Measurements from ENCODE around the gene DOK3. TPM values are rescaled to one million over a fixed set of nuclear protein-coding genes. Genes with fewer than 3 reads are reported as not detected.

DOK3 gene
- total and polyA plus RNA-seq, 10 of the 15 experiments (the other 5 are each of a cell fraction or from before 2014, with no cell fraction given), result 6.6 to 107 (median 52.1) TPM

- intact Hi-C loops (cut with micrococcal nuclease; ENCODE audit: unreplicated experiment), result no loop called here
- RAD21 ChIA-PET (ENCODE audit: unreplicated experiment), result interaction anchor here (0.6 to 1.9 kb wide), 3 partner anchors 14 to 26 kb away, joined by 3 to 4 read pairs (median 3); no protein-coding TSS in a partner anchor
- 59% methylated on average over 10 of the region's 11 CpGs for WGBS (ENCODE audit: insufficient coverage, insufficient replicate concordance, low lambda C conversion rate, missing lambda C conversion rate)
- H4K20me1 ChIP-seq (ENCODE audit: control insufficient read depth, insufficient read depth), result no peaks in the 10 kb centered on the region
- CTCF ChIA-PET, result interaction anchor here (0.8 to 2.1 kb wide), 4 partner anchors 19 to 73 kb away, joined by 3 to 8 read pairs (median 4); no protein-coding TSS in a partner anchor
- H2AFZ ChIP-seq (ENCODE audit: control insufficient read depth, low read depth, low read length), result no peak overlapping the region
- H3K27ac ChIP-seq (ENCODE audit: control insufficient read depth, insufficient read depth), result no peak overlapping the region
- SMC1A ChIA-PET (ENCODE audit: uncharacterized antibody, unreplicated experiment), result interaction anchor here (0.7 to 1.4 kb wide), 2 partner anchors 20 to 26 kb away, joined by 3 to 5 read pairs; no protein-coding TSS in a partner anchor
- POLR2A ChIA-PET, result interaction anchor here (0.5 to 1.7 kb wide), 4 partner anchors 21 to 117 kb away, joined by 3 to 7 read pairs (median 4); partner anchors contain the start of gene PDLIM7
- H3K9ac ChIP-seq (ENCODE audit: control insufficient read depth, insufficient read depth, low read length), result no peak overlapping the region
- DNase-seq (ENCODE audit: low read depth, low spot score) (no peak), ATAC-seq (no peak), FAIRE-seq (no peak)
- in situ Hi-C loops (cut with MboI), result no loop called here
- H3K79me2 ChIP-seq (ENCODE audit: control insufficient read depth, insufficient read depth, low read length), result peaks cover 4% of the 10 kb centered on the region; the same call in 1 of the 2 replicates
- BruUV-seq (replicated peaks), result no TSS peak
- TF ChIP-seq SUZ12 (IDR thresholded peaks at IDR 0.05; ENCODE audit: unreplicated experiment), result no peak
- no peak for TF ChIP-seq ATF7 (IDR thresholded peaks at IDR 0.05; ENCODE audit: low read depth)
- no peak for TF ChIP-seq NR2C1 (IDR thresholded peaks at IDR 0.05)
- no peak for TF ChIP-seq HCFC1 (IDR thresholded peaks at IDR 0.05; ENCODE audit: low read length)
- TF ChIP-seq NR2F1 (conservative IDR thresholded peaks at IDR 0.05), result no peak
- TF ChIP-seq RFX5 (IDR thresholded peaks at IDR 0.05; ENCODE audit: low read depth, low read length), result no peak
- no peak for TF ChIP-seq IRF4 (IDR thresholded peaks at IDR 0.05; ENCODE audit: low read depth, low read length)
- TF ChIP-seq SUPT20H (IDR thresholded peaks at IDR 0.05; ENCODE audit: borderline replicate concordance, control insufficient read depth, low read depth, low read length), result no peak
- no peak for TF ChIP-seq CREM (IDR thresholded peaks at IDR 0.05; ENCODE audit: low read depth)
- TF ChIP-seq CREB1 (IDR thresholded peaks at IDR 0.05; ENCODE audit: low read depth), result no peak
- no peak for TF ChIP-seq MEF2A (IDR thresholded peaks at IDR 0.05; ENCODE audit: insufficient read depth, low read depth, low read length)
- no peak for TF ChIP-seq ZBTB11 (CRISPR knock-in tag; IDR thresholded peaks at IDR 0.05)
- no peak for TF ChIP-seq BHLHE40 (IDR thresholded peaks at IDR 0.05; ENCODE audit: borderline replicate concordance in 1 of 2, low read depth in 2 of 2, low read length in 1 of 2)
- no peak for TF ChIP-seq KLF5 (IDR thresholded peaks at IDR 0.05; ENCODE audit: partially characterized antibody)
- no peak for TF ChIP-seq E2F4 (IDR thresholded peaks at IDR 0.05; ENCODE audit: low read depth, low read length)
- no peak for TF ChIP-seq KAT2A (conservative IDR thresholded peaks at IDR 0.05; ENCODE audit: control insufficient read depth, low read depth, low read length)
- TF ChIP-seq PBX3 (IDR thresholded peaks at IDR 0.05; ENCODE audit: insufficient replicate concordance, low read depth, low read length), result no peak
- H3K27me3 ChIP-seq (replicated peaks in 1 of 2; ENCODE audit: control insufficient read depth in 2 of 2, insufficient read depth in 2 of 2, low read length in 1 of 2), result no peaks in the 10 kb centered on the region
- peaks cover 24% of the 10 kb centered on the region for H3K4me1 ChIP-seq (ENCODE audit: control insufficient read depth, insufficient read depth, low read length)
- no peaks in the 10 kb centered on the region for H3K36me3 ChIP-seq (ENCODE audit: control insufficient read depth in 2 of 2, insufficient read depth in 2 of 2, low read length in 1 of 2)
- no peaks in the 10 kb centered on the region for H3K9me3 ChIP-seq (replicated peaks; ENCODE audit: control insufficient read depth, insufficient read depth, low read length)
- no peak overlapping the region for H3K4me3 ChIP-seq
- H3K4me2 ChIP-seq (ENCODE audit: control insufficient read depth, insufficient read depth), result no peak overlapping the region
These were observed 33.8 kb downstream of the DOK3 start for GRCh38 chr5:177475563-177476427.

Data from GM12878 (cell line).